Ishikawa (cell line): ENCODE measurements around the gene TMEM132D.

Experiments used
- CREB1 ChIP-seq: IDR thresholded peaks from 2 replicates; pipeline ENCODE4 v1.6.1; 2012; ENCODE audit warnings: low read depth
- EP300 ChIP-seq: IDR thresholded peaks from 2 replicates; pipeline ENCODE4 v1.6.1; 2012; ENCODE audit warnings: borderline replicate concordance
- FOXM1 ChIP-seq: IDR thresholded peaks from 2 replicates; pipeline ENCODE4 v1.6.1; 2012; ENCODE audit warnings: low read depth, borderline replicate concordance
- MAX ChIP-seq: IDR thresholded peaks from 2 replicates; pipeline ENCODE4 v1.6.1; 2012
- RAD21 ChIP-seq: IDR thresholded peaks from 2 replicates; pipeline ENCODE4 v1.6.1; 2012; ENCODE audit warnings: low read depth
- REST ChIP-seq: IDR thresholded peaks from 2 replicates; pipeline ENCODE4 v1.6.1; 2012; ENCODE audit warnings: low read depth, mild to moderate bottlenecking
- TEAD4 ChIP-seq: IDR thresholded peaks from 2 replicates; pipeline ENCODE4 v1.6.1; 2012
- USF1 ChIP-seq: IDR thresholded peaks from 2 replicates; pipeline ENCODE4 v1.6.1; 2012

GRCh38 chr12:129720618-129721017 is 183.2 kb downstream of the TMEM132D start:
- no peak for TF ChIP-seq FOXM1
- TF ChIP-seq EP300: no peak
- no peak for TF ChIP-seq USF1
- no peak for TF ChIP-seq TEAD4
- TF ChIP-seq REST: no peak
- no peak for TF ChIP-seq RAD21
- no peak for TF ChIP-seq MAX
- no peak for TF ChIP-seq CREB1
